ENCODE results near the gene ACD.

GRCh38 chr16:67702130-67702529 lies 42.1 kb upstream of the ACD start:
- no peak for TF ChIP-seq CTCF (IDR thresholded peaks at IDR 0.05)
- no peak for TF ChIP-seq POLR2A (IDR thresholded peaks at IDR 0.05)
- TF ChIP-seq POLR2AphosphoS5 (IDR thresholded peaks at IDR 0.05) = no peak

Data from gastroesophageal sphincter (tissue), 3 donors.